HG03521 (cell line): ENCODE data around the gene BCAM.
"Not testable (repeated sequence)": the region's sequence is repeated elsewhere in the genome, so short reads cannot be mapped to it uniquely, and the experiment has no call there.

ENCODE experiments used
- ATAC-seq: cut with Tn5 transposase; IDR thresholded peaks from one replicate; pipeline ENCODE4 v1.9.1; 2021; ENCODE audit warnings: mild to moderate bottlenecking, moderate library complexity; ENCODE audit not compliant: unreplicated experiment

BCAM gene

GRCh38 chr19:44816301-44816700 is 7.4 kb downstream of the BCAM start:
- no peak for ATAC-seq

- ATAC-seq, result no peak
These were observed 9.0 kb downstream of the BCAM start for GRCh38 chr19:44817725-44818465.

- ATAC-seq, result no peak
These were observed 9.6 kb downstream of the BCAM start for GRCh38 chr19:44818466-44819031.

- ATAC-seq, result no peak
These were observed 10.4 kb downstream of the BCAM start for GRCh38 chr19:44819246-44819832.

GRCh38 chr19:44820648-44821609 is 12.0 kb downstream of the BCAM start:
- ATAC-seq, result no peak

- no peak for ATAC-seq
These were observed 13.3 kb downstream of the BCAM start for GRCh38 chr19:44822177-44822576.

GRCh38 chr19:44822670-44823372 is 13.9 kb downstream of the BCAM start:
- no peak for ATAC-seq

- ATAC-seq, result no peak
These were observed 14.4 kb downstream of the BCAM start for GRCh38 chr19:44823373-44823698.

- ATAC-seq, result no peak
These were observed 15.9 kb downstream of the BCAM start for GRCh38 chr19:44824761-44825160.

- ATAC-seq, result not testable (repeated sequence)
These were observed 24.0 kb downstream of the BCAM start for GRCh38 chr19:44832875-44833274.

- ATAC-seq, result not testable (repeated sequence)
These were observed 25.5 kb downstream of the BCAM start for GRCh38 chr19:44834399-44834798.

GRCh38 chr19:44839276-44839675 is 30.4 kb downstream of the BCAM start:
- ATAC-seq, result no peak

GRCh38 chr19:44840811-44841210 is 31.9 kb downstream of the BCAM start:
- no peak for ATAC-seq

- ATAC-seq, result no peak
These were observed 32.3 kb downstream of the BCAM start for GRCh38 chr19:44841231-44841630.

GRCh38 chr19:44845286-44845611 is 36.3 kb downstream of the BCAM start:
- no peak for ATAC-seq

- peak; percentile 42 for ATAC-seq
These were observed 36.9 kb downstream of the BCAM start, which contains the start of gene NECTIN2 for GRCh38 chr19:44845612-44846454. Gene NECTIN2, plus strand, starts transcription at chr19:44846297. Its CDS starts 229 bp downstream, at chr19:44846526.

- no peak for ATAC-seq
These were observed 37.7 kb downstream of the BCAM start for GRCh38 chr19:44846455-44847143.

- ATAC-seq, result no peak
These were observed 38.5 kb downstream of the BCAM start for GRCh38 chr19:44847144-44848035.
